Inferior parietal cortex (tissue), 1 donor: Measurements from ENCODE around the gene OSMR.

Source experiments
- DNase-seq: peaks from one replicate; pipeline ENCODE4 v3.0.0-alpha.2; 2016; ENCODE audit errors: extremely low spot score

OSMR gene

GRCh38 chr5:38926121-38926520 lies 80.3 kb downstream of the OSMR start:
- DNase-seq = no peak

- no peak for DNase-seq
Observed at GRCh38 chr5:38927470-38927869, 81.7 kb downstream of the OSMR start.

- DNase-seq = no peak
Observed at GRCh38 chr5:38929838-38930237, 84.0 kb downstream of the OSMR start.

- no peak for DNase-seq
Observed at GRCh38 chr5:38931731-38932130, 85.9 kb downstream of the OSMR start.

- no peak for DNase-seq
Observed at GRCh38 chr5:38932854-38933408, 87.1 kb downstream of the OSMR start.

GRCh38 chr5:38935437-38935836 lies 89.6 kb downstream of the OSMR start:
- no peak for DNase-seq

- DNase-seq = no peak
Observed at GRCh38 chr5:38936269-38936668, 90.5 kb downstream of the OSMR start.

GRCh38 chr5:38938424-38938823 lies 92.6 kb downstream of the OSMR start:
- no peak for DNase-seq

- no peak for DNase-seq
Observed at GRCh38 chr5:38938973-38939372, 93.2 kb downstream of the OSMR start.

- DNase-seq = no peak
Observed at GRCh38 chr5:38940230-38940858, 94.5 kb downstream of the OSMR start.

GRCh38 chr5:38941912-38942311 lies 96.1 kb downstream of the OSMR start:
- no peak for DNase-seq

GRCh38 chr5:38944282-38944681 lies 98.5 kb downstream of the OSMR start:
- no peak for DNase-seq

- DNase-seq = no peak
Observed at GRCh38 chr5:38948501-38948900, 102.7 kb downstream of the OSMR start.

GRCh38 chr5:38953426-38954012 lies 107.7 kb downstream of the OSMR start:
- DNase-seq = no peak

GRCh38 chr5:38961691-38962090 lies 115.9 kb downstream of the OSMR start:
- DNase-seq = no peak

GRCh38 chr5:38968665-38969064 lies 122.9 kb downstream of the OSMR start:
- DNase-seq = no peak

- DNase-seq = no peak
Observed at GRCh38 chr5:38978036-38978435, 132.2 kb downstream of the OSMR start.

GRCh38 chr5:38979535-38979934 lies 133.7 kb downstream of the OSMR start:
- no peak for DNase-seq
